GM10266 (cell line): ENCODE data around the gene KLK12.

ENCODE experiments used
- DNase-seq: peaks from one replicate; pipeline ENCODE4 v3.0.0; 2012; ENCODE audit errors: extremely low spot score
- TF ChIP-seq, protein P1 (sequence below): IDR thresholded peaks from 2 replicates; pipeline ENCODE4 v1.5.1; 2012; ENCODE audit warnings: mild to moderate bottlenecking, low read depth; ENCODE audit not compliant: control insufficient read depth, insufficient read depth; ENCODE audit errors: missing control alignments

Gene KLK12

DNA sequence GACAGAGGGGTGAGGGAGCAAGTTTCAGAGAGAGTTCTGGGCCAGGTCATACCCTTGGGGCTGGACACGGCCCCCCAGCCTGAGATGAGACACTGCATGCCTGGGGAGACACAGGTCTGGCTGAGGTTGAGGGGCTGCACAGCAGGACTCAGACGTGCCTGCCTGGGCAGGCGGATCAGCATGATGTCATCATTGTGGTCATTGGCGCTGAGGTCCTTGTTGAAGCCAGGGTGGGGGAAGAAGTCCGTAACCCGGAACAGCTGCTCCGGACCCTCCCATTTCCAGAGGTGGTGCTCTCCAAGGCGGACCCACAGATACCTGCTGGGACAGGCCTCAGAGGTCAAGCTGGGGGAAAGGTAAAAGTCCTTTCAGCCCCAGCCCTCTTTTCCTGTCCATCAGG is 28.4 kb downstream of the KLK12 start:
- DNase-seq: no peak
- TF ChIP-seq, protein P1, sequence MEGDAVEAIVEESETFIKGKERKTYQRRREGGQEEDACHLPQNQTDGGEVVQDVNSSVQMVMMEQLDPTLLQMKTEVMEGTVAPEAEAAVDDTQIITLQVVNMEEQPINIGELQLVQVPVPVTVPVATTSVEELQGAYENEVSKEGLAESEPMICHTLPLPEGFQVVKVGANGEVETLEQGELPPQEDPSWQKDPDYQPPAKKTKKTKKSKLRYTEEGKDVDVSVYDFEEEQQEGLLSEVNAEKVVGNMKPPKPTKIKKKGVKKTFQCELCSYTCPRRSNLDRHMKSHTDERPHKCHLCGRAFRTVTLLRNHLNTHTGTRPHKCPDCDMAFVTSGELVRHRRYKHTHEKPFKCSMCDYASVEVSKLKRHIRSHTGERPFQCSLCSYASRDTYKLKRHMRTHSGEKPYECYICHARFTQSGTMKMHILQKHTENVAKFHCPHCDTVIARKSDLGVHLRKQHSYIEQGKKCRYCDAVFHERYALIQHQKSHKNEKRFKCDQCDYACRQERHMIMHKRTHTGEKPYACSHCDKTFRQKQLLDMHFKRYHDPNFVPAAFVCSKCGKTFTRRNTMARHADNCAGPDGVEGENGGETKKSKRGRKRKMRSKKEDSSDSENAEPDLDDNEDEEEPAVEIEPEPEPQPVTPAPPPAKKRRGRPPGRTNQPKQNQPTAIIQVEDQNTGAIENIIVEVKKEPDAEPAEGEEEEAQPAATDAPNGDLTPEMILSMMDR: no peak

DNA sequence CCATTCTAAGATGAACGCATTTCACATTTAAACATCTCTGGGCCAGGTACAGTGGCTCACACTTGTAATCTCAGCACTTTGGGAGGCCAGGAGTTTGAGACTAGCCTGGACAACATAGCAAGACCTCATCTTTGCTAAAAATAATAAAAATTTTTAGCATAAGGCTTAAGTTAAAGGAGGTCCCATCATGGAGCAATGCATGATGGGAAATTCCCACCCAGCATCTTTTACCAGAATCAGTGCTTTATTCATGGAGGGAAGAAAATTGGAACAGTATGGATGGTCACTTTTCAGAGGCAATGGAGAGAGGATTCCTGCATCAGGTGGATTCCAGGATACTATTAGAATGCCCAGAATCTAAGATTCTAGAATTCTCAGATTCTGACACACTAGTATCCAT is 29.6 kb downstream of the KLK12 start:
- DNase-seq: no peak
- TF ChIP-seq, protein P1: no peak

- TF ChIP-seq, protein P1: no peak
- no peak for DNase-seq
Measured at GRCh38 chr19:51003316-51003715, 31.5 kb downstream of the KLK12 start.

DNA sequence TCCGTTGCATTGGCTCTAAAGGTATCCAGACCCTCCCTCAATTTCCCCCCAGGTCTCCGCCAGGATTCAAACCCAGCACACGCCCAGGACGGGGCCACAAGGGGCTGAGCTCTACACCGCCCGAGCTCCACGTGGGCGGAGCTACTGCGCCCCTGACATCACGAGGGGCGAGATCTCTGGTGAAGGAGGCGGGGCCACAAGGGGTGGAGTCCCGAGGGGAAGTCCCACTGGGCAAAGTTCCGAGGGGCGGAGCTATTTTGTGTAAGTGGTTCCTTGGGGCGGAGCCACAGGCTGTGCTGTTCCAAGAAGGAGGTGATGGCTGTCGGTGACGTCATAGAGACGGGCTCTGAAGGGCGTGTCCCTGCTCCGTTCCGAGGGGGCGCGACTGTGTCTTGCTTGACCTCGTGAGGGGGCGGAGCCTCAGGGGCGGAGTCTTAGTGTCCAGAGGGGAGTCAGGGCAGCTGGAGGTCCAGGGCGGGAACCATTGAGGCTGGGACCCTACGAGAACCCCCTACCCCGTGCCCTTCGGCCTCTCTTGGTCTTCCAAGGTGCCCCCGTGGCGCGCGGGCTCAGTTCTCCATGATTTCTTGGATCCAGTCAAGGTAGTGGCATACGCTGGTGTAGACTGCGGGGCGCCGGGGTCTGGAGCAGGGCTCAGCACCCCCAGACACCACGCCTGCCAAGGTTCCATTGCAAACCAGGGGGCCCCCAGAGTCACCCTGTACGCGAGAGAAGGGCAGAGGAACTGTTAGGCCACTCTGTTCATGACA is 32.1 kb downstream of the KLK12 start:
- TF ChIP-seq, protein P1: no peak
- no peak for DNase-seq

- TF ChIP-seq, protein P1: no peak
- DNase-seq: no peak
Measured at GRCh38 chr19:51002089-51002532, 32.7 kb downstream of the KLK12 start.

GRCh38 chr19:51001515-51001914 is 33.3 kb downstream of the KLK12 start, which contains the start of gene KLK8:
KLK8 (minus strand) TSS chr19:51001604; CDS start chr19:51001167, 437 bp downstream.
- TF ChIP-seq, protein P1: no peak
- no peak for DNase-seq

DNA sequence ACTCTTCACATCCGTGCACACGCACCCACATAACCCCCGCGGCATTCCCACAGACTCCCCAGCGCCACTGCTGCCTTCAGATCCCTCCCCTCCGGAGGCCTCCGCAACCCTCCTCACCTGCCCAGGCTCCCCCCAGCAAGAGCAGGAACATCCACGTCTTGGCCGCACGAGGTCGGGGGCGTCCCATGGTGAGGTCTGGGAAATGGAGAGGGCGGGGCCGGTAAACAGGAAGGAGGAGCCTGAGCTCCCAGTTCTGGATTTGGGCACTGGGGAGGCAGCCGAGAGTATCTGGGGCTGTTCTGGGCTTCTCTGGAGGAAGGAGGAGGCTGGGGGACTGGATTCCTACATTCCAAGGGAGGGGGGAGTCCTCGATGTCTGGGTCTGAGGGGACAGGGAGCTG is 33.8 kb downstream of the KLK12 start:
- DNase-seq: no peak
- TF ChIP-seq, protein P1: no peak
